ENCODE data around the gene SIGLEC11. TPM values are rescaled to one million over a fixed set of nuclear protein-coding genes. Genes with fewer than 3 reads are reported as not detected.

SIGLEC11 gene
- total RNA-seq, 1 experiment from 2014 or later, result not detected

DNA sequence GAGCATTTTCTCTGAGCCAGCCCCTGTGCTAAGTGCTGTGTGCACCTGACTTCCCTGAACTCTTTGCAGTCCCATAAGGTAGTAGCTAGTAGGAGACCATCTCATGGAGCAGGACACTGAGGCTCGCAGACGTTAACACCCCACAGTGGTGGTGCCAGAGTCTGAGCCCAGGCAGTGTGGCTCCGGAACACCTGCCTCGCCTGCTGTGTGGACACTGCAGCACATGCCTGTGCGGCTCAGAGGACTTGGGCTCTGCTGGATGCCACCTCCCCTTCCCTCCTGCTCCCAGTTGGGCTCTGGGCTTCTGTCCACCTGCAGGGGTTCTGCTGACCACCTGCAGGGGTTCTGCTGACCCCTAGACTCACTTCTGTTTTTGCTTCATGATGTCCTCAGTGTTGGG is 27.0 kb upstream of the SIGLEC11 start:
- TF ChIP-seq, protein P1, sequence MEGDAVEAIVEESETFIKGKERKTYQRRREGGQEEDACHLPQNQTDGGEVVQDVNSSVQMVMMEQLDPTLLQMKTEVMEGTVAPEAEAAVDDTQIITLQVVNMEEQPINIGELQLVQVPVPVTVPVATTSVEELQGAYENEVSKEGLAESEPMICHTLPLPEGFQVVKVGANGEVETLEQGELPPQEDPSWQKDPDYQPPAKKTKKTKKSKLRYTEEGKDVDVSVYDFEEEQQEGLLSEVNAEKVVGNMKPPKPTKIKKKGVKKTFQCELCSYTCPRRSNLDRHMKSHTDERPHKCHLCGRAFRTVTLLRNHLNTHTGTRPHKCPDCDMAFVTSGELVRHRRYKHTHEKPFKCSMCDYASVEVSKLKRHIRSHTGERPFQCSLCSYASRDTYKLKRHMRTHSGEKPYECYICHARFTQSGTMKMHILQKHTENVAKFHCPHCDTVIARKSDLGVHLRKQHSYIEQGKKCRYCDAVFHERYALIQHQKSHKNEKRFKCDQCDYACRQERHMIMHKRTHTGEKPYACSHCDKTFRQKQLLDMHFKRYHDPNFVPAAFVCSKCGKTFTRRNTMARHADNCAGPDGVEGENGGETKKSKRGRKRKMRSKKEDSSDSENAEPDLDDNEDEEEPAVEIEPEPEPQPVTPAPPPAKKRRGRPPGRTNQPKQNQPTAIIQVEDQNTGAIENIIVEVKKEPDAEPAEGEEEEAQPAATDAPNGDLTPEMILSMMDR (conservative IDR thresholded peaks at IDR 0.05; ENCODE audit: low read depth, low read length), result no peak
- no peak for TF ChIP-seq EZH2phosphoT487 (IDR thresholded peaks at IDR 0.05; ENCODE audit: borderline replicate concordance, low read length)
- TF ChIP-seq EZH2 (IDR thresholded peaks at IDR 0.05; ENCODE audit: low read length, unreplicated experiment), result no peak
- POLR2A ChIA-PET (ENCODE audit: unreplicated experiment), result no interaction called here
- intact Hi-C loops (cut with micrococcal nuclease), result no loop called here
- ATAC-seq (no peak), DNase-seq (no peak)
- no peak overlapping the region for H3K4me3 ChIP-seq (ENCODE audit: low read length)
- H3K9me3 ChIP-seq (ENCODE audit: low read length), result no peaks in the 10 kb centered on the region
- no peaks in the 10 kb centered on the region for H3K9me2 ChIP-seq (replicated peaks; ENCODE audit: low read length)
- H4K20me1 ChIP-seq (ENCODE audit: low read length), result 0 out of 2 replicates have a peak, but pooled peaks cover 13% of the 10 kb centered on the region
- no TSS peak for BruUV-seq (replicated peaks)
- peaks cover 14% of the 10 kb centered on the region for H3K4me1 ChIP-seq (ENCODE audit: insufficient read depth, low read length)
- peaks cover 30% of the 10 kb centered on the region for H3K36me3 ChIP-seq (ENCODE audit: low read depth, low read length)
- H3K27ac ChIP-seq (ENCODE audit: low read length), result peak overlapping the region; percentile 32; the same call in 1 of the 2 replicates
- CTCF ChIA-PET, result no interaction called here
- H3K79me2 ChIP-seq (ENCODE audit: low read length), result no peaks in the 10 kb centered on the region
- no peak overlapping the region for H3K4me2 ChIP-seq (ENCODE audit: low read length)
- H3F3A ChIP-seq (ENCODE audit: low read length, unreplicated experiment), result no peaks in the 10 kb centered on the region
- H2AFZ ChIP-seq (ENCODE audit: low read length), result no peak overlapping the region
- H3K27me3 ChIP-seq (ENCODE audit: low read length), result no peaks in the 10 kb centered on the region
- H3K9ac ChIP-seq (ENCODE audit: low read length), result no peak overlapping the region

- Histone ChIP-seq H3K9me3 (ENCODE audit: low read length) (no peaks in the 10 kb centered on the region), H3F3A (ENCODE audit: low read length, unreplicated experiment) (no peaks in the 10 kb centered on the region), H3K9ac (ENCODE audit: low read length) (no peak overlapping the region), H4K20me1 (ENCODE audit: low read length) (0 out of 2 replicates have a peak, but pooled peaks cover 13% of the 10 kb centered on the region), H3K36me3 (ENCODE audit: low read depth, low read length) (peaks cover 25% of the 10 kb centered on the region), H3K27ac (ENCODE audit: low read length) (no peak overlapping the region), H2AFZ (ENCODE audit: low read length) (no peak overlapping the region), H3K79me2 (ENCODE audit: low read length) (no peaks in the 10 kb centered on the region), H3K4me1 (ENCODE audit: insufficient read depth, low read length) (peaks cover 14% of the 10 kb centered on the region), H3K27me3 (ENCODE audit: low read length) (no peaks in the 10 kb centered on the region), H3K4me2 (ENCODE audit: low read length) (no peak overlapping the region), H3K9me2 (replicated peaks; ENCODE audit: low read length) (no peaks in the 10 kb centered on the region), H3K4me3 (ENCODE audit: low read length) (no peak overlapping the region)
- CTCF ChIA-PET, result no interaction called here
- POLR2A ChIA-PET (ENCODE audit: unreplicated experiment), result no interaction called here
- no TSS peak for BruUV-seq (replicated peaks)
- intact Hi-C loops (cut with micrococcal nuclease), result no loop called here
- peak; percentile 76 for ATAC-seq
- DNase-seq, result peak; percentile 95
- TF ChIP-seq EZH2 (IDR thresholded peaks at IDR 0.05; ENCODE audit: low read length, unreplicated experiment), result no peak
- TF ChIP-seq, protein P1 (conservative IDR thresholded peaks at IDR 0.05; ENCODE audit: low read depth, low read length), result no peak
- TF ChIP-seq EZH2phosphoT487 (IDR thresholded peaks at IDR 0.05; ENCODE audit: borderline replicate concordance, low read length), result no peak
These were observed 26.3 kb upstream of the SIGLEC11 start for GRCh38 chr19:49987159-49987698.

GRCh38 chr19:49986354-49986753 is 25.4 kb upstream of the SIGLEC11 start:
- Histone ChIP-seq H3K4me2 (ENCODE audit: low read length) (no peak overlapping the region), H3K9me3 (ENCODE audit: low read length) (no peaks in the 10 kb centered on the region), H3K36me3 (ENCODE audit: low read depth, low read length) (peaks cover 21% of the 10 kb centered on the region), H2AFZ (ENCODE audit: low read length) (no peak overlapping the region), H3K9me2 (replicated peaks; ENCODE audit: low read length) (no peaks in the 10 kb centered on the region), H3K79me2 (ENCODE audit: low read length) (no peaks in the 10 kb centered on the region), H3K4me3 (ENCODE audit: low read length) (no peak overlapping the region), H3K4me1 (ENCODE audit: insufficient read depth, low read length) (peaks cover 14% of the 10 kb centered on the region), H3K27ac (ENCODE audit: low read length) (no peak overlapping the region), H3K9ac (ENCODE audit: low read length) (no peak overlapping the region), H4K20me1 (ENCODE audit: low read length) (0 out of 2 replicates have a peak, but pooled peaks cover 13% of the 10 kb centered on the region), H3K27me3 (ENCODE audit: low read length) (no peaks in the 10 kb centered on the region), H3F3A (ENCODE audit: low read length, unreplicated experiment) (no peaks in the 10 kb centered on the region)
- TF ChIP-seq EZH2 (IDR thresholded peaks at IDR 0.05; ENCODE audit: low read length, unreplicated experiment), result no peak
- no peak for TF ChIP-seq EZH2phosphoT487 (IDR thresholded peaks at IDR 0.05; ENCODE audit: borderline replicate concordance, low read length)
- TF ChIP-seq, protein P1 (conservative IDR thresholded peaks at IDR 0.05; ENCODE audit: low read depth, low read length), result no peak
- ChIA-PET POLR2A (ENCODE audit: unreplicated experiment) (no interaction called here), CTCF (no interaction called here)
- DNase-seq (no peak), ATAC-seq (no peak)
- BruUV-seq (replicated peaks), result no TSS peak
- intact Hi-C loops (cut with micrococcal nuclease), result no loop called here

Data from PC-3 (cell line).